Natural killer cell (primary cell): ENCODE results near the gene BICC1. TPM values are rescaled to one million over a fixed set of nuclear protein-coding genes. Genes with fewer than 3 reads are reported as not detected.

Source experiments
- ATAC-seq, 3 donors: fragments of 150-1000 bp in 2 of 3; fragments of 200-7000 bp in 1 of 3; cut with Tn5 transposase; 1 replicate in 1 of 3; 2 replicates in 2 of 3; pipeline ENCODE4 v1.10.0; 2021; ENCODE audit warnings: mild to moderate bottlenecking in 2 of 3, moderate library complexity in 2 of 3
- DNase-seq, 2 donors: peaks; one replicate each; pipeline versions ENCODE4 v3.0.0 to v3.0.0-alpha.2; 2013 to 2021; ENCODE audit warnings: mixed read lengths in 1 of 2
- H3K27ac ChIP-seq: one replicate; pipeline ENCODE4 v1.5.1; 2013; ENCODE audit warnings: mild to moderate bottlenecking, low read length
- H3K27me3 ChIP-seq: one replicate; pipeline ENCODE4 v1.6.1; 2013; ENCODE audit warnings: low read length; ENCODE audit not compliant: control insufficient read depth, insufficient read depth
- H3K36me3 ChIP-seq: one replicate; pipeline ENCODE4 v1.6.1; 2013; ENCODE audit warnings: low read length; ENCODE audit not compliant: control insufficient read depth, insufficient read depth
- H3K4me1 ChIP-seq: one replicate; pipeline ENCODE4 v1.6.1; 2013; ENCODE audit warnings: low read length; ENCODE audit not compliant: control insufficient read depth, insufficient read depth
- H3K4me3 ChIP-seq: one replicate; pipeline ENCODE4 v1.5.1; 2013; ENCODE audit warnings: low read length
- H3K9me3 ChIP-seq: one replicate; pipeline ENCODE4 v1.6.1; 2013; ENCODE audit warnings: low read length; ENCODE audit not compliant: control insufficient read depth, insufficient read depth
- H3K27ac Mint-ChIP-seq, 2 donors: one replicate each; pipeline ENCODE4 v1.8.0; 2022; ENCODE audit warnings: mild to moderate bottlenecking in 2 of 2, mixed read lengths in 2 of 2, moderate library complexity in 1 of 2
- H3K27me3 Mint-ChIP-seq, 2 donors: one replicate each; pipeline ENCODE4 v1.8.0; 2022; ENCODE audit warnings: low read depth in 2 of 2, mixed read lengths in 2 of 2
- H3K36me3 Mint-ChIP-seq: one replicate; pipeline ENCODE4 v1.8.0; 2022; ENCODE audit warnings: mixed read lengths
- H3K4me1 Mint-ChIP-seq, 2 donors: one replicate each; pipeline ENCODE4 v1.8.0; 2022; ENCODE audit warnings: mixed read lengths in 2 of 2
- H3K4me3 Mint-ChIP-seq: one replicate; pipeline ENCODE4 v1.8.0; 2022; ENCODE audit warnings: mild to moderate bottlenecking, moderate library complexity, mixed read lengths
- H3K9me3 Mint-ChIP-seq, 2 donors: one replicate each; pipeline ENCODE4 v1.8.0; 2022; ENCODE audit warnings: mixed read lengths in 2 of 2
- WGBS: methylation state at CpG from one replicate; pipeline ENCODE4 v1.1.7; 2013; ENCODE audit warnings: missing lambda C conversion rate; ENCODE audit not compliant: insufficient coverage; 5-methylcytosine and 5-hydroxymethylcytosine counted together
- intact Hi-C: fragments of 100-400 bp; cut with micrococcal nuclease; formaldehyde crosslinking; loops from one replicate; pipeline ENCODE4 v1.14.2; 2022
- total RNA-seq, 4 donors: library from RNA; stranded (reverse); fragments of 120-200 nt in 1 of 4; gene quantifications; one replicate each; pipeline versions ENCODE4 v1.2.3 to v1.2.4, GENCODE V29; 2013 to 2022
- TF ChIP-seq, protein P1 (sequence below): fragments of 200-600 bp; IDR thresholded peaks from one replicate; pipeline ENCODE4 v1.8.0; 2022; ENCODE audit warnings: antibody characterized with exemption

The BICC1 gene
- total RNA-seq, 3 donors from 2014 or later (not counting 1 experiment from before 2014, with no cell fraction given), result 0.14 TPM; not detected in 2

DNA sequence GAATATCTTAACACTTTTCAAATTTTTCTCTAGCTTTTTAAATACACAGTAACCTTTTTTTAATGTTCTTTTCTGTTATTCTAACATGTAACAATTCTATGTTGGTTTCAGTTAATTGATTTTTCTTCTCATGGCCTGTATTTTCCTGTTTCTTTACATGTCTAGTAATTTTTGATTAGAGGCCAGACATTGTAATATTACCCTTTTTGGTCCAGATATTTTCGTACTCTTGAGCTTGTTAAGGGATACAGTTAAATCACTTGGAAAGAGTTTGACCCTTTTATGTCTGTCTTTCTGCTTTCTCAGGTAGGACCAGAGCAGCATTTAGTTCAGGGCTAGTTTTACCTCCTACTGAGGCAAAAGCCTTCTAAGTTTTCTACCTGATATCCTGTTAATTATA, 45.0 kb downstream of the BICC1 start:
- Histone ChIP-seq H3K27me3 (no peaks in the 10 kb centered on the region), H3K36me3 (no peaks in the 10 kb centered on the region), H3K27ac (no peak overlapping the region), H3K4me3 (no peak overlapping the region), H3K4me1 (no peaks in the 10 kb centered on the region), H3K9me3 (peaks cover under 1% of the 10 kb centered on the region)
- Mint-ChIP-seq H3K27ac (no peak overlapping the region), H3K9me3 (peaks cover 12 to 25% of the 10 kb centered on the region in 2 donors), H3K4me1 (no peaks in the 10 kb centered on the region), H3K36me3 (peaks cover 26% of the 10 kb centered on the region), H3K27me3 (no peaks in the 10 kb centered on the region), H3K4me3 (no peak overlapping the region)
- intact Hi-C loops, result no loop called here
- ATAC-seq (no peak), DNase-seq (no peak)
- 79% methylated on average over 1 of the region's 1 CpG for WGBS
- TF ChIP-seq, protein P1, sequence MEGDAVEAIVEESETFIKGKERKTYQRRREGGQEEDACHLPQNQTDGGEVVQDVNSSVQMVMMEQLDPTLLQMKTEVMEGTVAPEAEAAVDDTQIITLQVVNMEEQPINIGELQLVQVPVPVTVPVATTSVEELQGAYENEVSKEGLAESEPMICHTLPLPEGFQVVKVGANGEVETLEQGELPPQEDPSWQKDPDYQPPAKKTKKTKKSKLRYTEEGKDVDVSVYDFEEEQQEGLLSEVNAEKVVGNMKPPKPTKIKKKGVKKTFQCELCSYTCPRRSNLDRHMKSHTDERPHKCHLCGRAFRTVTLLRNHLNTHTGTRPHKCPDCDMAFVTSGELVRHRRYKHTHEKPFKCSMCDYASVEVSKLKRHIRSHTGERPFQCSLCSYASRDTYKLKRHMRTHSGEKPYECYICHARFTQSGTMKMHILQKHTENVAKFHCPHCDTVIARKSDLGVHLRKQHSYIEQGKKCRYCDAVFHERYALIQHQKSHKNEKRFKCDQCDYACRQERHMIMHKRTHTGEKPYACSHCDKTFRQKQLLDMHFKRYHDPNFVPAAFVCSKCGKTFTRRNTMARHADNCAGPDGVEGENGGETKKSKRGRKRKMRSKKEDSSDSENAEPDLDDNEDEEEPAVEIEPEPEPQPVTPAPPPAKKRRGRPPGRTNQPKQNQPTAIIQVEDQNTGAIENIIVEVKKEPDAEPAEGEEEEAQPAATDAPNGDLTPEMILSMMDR, result no peak

GRCh38 chr10:58560068-58560467, 47.4 kb downstream of the BICC1 start:
- Mint-ChIP-seq H3K27me3 (no peaks in the 10 kb centered on the region), H3K4me3 (no peak overlapping the region), H3K27ac (no peak overlapping the region), H3K4me1 (no peaks in the 10 kb centered on the region), H3K36me3 (peaks cover 28% of the 10 kb centered on the region), H3K9me3 (peaks cover 15 to 29% of the 10 kb centered on the region in 2 donors)
- DNase-seq (no peak), ATAC-seq (no peak)
- intact Hi-C loops, result no loop called here
- Histone ChIP-seq H3K36me3 (no peaks in the 10 kb centered on the region), H3K27me3 (no peaks in the 10 kb centered on the region), H3K4me3 (no peak overlapping the region), H3K9me3 (peaks cover 9% of the 10 kb centered on the region), H3K4me1 (no peaks in the 10 kb centered on the region), H3K27ac (no peak overlapping the region)
- WGBS, result no CpG with 5 or more reads among the region's 2 CpGs
- TF ChIP-seq, protein P1, result no peak

DNA sequence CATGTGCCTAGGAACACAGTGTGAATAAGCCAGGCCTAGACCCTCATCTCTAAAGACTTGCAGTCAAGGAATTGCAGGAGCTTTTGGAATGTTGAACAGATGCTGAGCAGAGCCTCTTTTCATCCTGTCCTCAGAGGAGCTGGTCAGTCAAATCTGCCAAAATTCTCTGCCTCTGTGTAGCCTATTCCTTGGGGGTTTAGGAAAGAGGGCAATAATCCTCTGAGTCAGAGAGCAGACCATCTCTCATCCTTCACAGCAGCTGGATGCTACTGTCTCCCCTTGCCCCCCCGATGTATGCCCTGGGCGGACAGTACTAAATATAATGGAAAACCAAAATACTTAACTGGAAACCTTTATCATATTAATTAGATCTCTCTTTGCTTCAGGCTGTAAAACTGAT, 52.6 kb downstream of the BICC1 start:
- H3K36me3 Mint-ChIP-seq, result peaks cover 18% of the 10 kb centered on the region
- H3K4me3 Mint-ChIP-seq, result no peak overlapping the region
- peaks cover 14 to 16% of the 10 kb centered on the region in 2 donors for H3K9me3 Mint-ChIP-seq
- no peak for ATAC-seq
- no peak overlapping the region for H3K27ac Mint-ChIP-seq
- Histone ChIP-seq H3K4me3 (no peak overlapping the region), H3K36me3 (no peaks in the 10 kb centered on the region), H3K4me1 (no peaks in the 10 kb centered on the region), H3K27ac (no peak overlapping the region), H3K27me3 (no peaks in the 10 kb centered on the region), H3K9me3 (peaks cover 9% of the 10 kb centered on the region)
- TF ChIP-seq, protein P1, result no peak
- intact Hi-C loops, result no loop called here
- no peaks in the 10 kb centered on the region for H3K27me3 Mint-ChIP-seq
- H3K4me1 Mint-ChIP-seq, result no peaks in the 10 kb centered on the region
- DNase-seq, result no peak
- WGBS, result 100% methylated on average over 2 of the region's 2 CpGs

DNA sequence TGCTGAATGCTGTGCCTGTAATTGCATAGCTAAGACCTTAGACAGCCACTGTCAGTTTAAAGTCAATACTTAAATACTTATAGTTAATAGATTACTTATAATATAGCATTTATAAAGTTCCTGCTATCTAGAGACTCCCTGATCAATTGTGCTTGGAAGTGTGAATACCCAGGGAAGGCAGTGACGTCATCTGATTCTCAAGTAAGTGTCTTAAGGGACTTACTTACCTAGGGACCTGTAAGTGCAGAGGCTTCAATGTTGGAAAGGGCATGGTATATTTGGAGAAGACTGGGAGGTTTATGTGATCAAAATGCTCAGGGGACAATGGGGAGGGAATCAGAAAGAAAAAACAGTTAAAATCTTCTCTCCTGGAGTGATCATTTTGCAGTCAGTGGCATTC, 55.0 kb downstream of the BICC1 start:
- Mint-ChIP-seq H3K4me3 (no peak overlapping the region), H3K36me3 (peaks cover 3% of the 10 kb centered on the region), H3K4me1 (no peaks in the 10 kb centered on the region), H3K27me3 (no peaks in the 10 kb centered on the region), H3K9me3 (peaks cover 3 to 9% of the 10 kb centered on the region in 2 donors), H3K27ac (no peak overlapping the region)
- Histone ChIP-seq H3K9me3 (peaks cover 8% of the 10 kb centered on the region), H3K4me1 (no peaks in the 10 kb centered on the region), H3K27me3 (no peaks in the 10 kb centered on the region), H3K36me3 (no peaks in the 10 kb centered on the region), H3K4me3 (no peak overlapping the region), H3K27ac (no peak overlapping the region)
- 86% methylated on average over 1 of the region's 1 CpG for WGBS
- intact Hi-C loops, result no loop called here
- no peak for ATAC-seq
- DNase-seq, result no peak
- TF ChIP-seq, protein P1, result no peak
